Inflammatory macrophage (primary cell): ENCODE data around the gene KLF2.
A peak's percentile ranks its signal among the peaks of the same experiment; 100 is the strongest.

Experiments used
- DNase-seq, 2 donors: peaks; one replicate each; pipeline ENCODE4 v3.0.0-alpha.2; 2020 to 2022

The KLF2 gene

DNA sequence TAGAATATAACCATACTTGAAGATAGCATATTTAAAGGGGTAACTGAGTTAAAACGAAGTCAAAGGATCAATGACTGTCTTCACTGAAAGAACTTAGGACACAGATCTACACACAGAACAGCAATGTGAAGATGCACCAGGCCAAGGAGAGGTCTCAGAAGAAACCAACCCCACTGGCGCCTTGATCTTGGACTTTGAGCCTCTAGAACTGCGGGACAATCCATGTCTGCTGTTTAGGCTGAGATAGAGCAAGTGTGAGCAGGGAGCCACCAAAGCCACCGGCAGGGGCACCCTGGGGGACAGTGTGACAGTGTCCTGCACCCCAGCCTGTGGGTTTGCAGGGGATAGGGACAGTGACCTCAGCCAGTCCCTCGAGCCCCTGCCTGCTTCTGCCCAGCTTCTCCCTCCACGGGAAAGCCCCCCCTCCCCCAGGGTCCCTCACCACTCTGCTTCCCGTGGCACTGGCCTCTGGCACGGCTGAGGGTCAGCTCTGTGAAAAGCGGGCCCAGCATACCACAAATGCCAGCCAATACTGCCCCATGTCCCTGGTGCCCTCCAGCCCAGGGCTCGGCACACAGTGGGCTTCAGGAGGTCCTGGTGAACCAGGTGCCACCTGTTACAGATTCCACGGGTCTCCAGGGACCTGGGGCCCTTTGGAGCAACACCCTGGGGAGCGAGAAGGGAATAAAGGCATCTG, 40.8 kb downstream of the KLF2 start:
- DNase-seq = no peak

DNA sequence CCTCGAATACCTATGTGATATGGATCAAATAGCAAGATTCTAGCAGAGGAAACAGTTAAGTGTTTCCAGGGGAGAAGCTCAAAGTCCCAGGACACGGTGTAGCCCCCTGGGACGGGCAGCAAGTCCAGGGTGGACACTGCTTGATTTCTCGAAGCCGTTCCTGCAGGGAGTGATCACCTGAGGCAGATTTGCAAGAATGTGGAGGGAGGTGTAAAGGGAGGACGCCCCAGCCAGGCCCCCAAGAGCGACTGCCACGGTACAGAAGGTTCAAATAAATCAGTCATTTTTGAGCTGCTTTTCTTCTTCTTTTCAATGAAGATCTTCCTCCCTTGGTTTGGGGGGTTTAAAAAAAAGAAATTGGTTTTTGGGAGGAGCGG, 41.4 kb downstream of the KLF2 start:
- no peak for DNase-seq

DNA sequence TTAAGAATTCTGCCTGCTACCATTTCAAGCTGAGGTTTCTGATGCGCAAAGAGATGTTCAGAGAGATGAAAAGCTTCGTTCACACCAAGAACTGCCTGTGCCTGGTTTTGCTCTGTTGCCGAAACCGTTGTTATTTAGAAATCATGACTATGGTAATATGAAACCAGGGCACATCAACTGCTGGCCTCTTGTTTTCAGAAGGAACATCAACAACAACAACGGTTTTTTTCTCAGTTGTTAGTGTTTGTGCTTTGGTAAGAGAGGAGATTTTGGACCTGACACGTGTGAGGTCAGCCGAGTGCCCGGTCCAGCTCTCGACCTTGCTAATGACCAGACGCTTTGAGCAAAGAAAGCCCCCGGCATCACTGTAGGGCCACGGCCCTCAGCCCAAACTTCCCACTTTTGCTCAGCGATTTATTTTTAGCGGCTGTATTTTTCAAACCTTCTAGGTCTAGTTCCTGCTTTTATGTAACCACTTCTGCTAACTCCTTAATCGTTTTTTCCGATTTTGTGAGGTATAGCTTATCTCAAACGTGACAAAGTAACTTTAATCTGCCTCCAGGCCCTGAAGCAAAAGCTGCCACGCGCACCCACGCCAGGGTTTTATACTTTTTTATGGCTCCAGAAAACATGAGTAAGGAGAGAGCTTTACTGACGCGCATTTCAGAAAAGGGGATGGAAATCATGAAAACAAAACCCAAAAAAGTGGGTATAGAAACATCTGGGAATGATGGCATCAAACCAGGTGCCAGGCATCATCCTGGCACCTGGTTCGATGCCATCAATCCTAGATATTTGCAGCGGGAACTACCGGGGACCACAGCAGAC, 42.0 kb downstream of the KLF2 start:
- peak; percentile 72 to 80 for DNase-seq

DNA sequence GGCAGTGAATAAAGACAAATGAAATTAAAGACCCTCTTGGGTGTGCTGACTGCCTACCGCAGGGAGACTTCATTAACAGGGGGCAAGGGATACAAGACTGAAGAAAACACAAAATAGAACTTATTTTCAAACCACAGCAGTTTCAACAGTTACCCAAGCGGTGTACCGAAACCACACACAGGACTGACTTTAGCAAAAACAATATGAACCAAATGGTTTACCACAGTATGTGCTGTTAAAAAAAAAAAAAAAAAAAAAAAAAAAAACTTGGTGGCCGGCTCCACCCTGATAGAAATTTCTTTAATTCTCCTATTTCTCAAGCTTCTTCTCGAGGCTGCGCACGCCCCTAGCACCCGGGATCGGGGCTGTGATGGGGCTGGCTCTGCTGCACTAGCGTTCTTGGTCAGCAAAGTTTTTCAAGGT, 42.6 kb downstream of the KLF2 start:
- peak in 1 of 2 donors; percentile 59 for DNase-seq

DNA sequence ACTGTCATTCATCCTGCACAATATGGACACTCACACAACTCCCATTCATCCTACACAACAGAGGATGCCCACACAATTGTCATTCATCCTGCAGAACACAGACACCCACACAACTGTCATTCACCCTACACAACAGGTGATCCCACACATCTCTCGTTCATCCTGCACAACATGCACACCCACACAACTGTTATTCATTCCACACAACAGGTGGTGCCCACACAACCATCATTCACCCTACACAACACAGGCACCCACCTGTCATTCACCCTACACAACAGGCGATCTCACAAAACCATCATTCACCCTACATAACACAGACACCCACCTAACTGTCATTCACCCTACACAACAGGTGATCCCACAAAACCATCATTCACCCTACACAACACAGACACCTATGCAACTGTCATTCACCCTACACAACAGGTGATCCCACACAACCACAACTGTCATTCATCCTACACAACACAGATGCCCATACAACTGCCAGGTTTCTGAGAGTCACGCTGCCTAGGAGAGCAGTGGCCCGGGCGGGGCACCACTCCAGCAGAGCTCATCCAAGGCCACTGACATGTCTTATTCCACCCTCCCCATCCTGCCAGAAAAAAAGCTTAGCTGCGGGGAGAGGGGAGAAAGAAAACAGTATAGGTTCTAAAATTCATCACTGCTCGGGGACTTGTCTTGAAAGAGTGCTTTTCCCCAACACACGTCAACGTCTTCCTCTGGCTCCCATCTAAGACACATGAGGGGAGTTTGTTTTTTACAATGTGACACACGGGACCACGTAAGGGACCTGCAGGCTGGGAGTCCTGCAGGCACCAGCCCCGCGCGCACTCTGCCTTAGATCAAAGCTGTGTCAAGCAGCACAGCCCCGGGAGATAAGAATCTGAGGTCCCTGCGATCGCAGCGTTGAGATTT, 44.0 kb downstream of the KLF2 start:
- DNase-seq = no peak

DNA sequence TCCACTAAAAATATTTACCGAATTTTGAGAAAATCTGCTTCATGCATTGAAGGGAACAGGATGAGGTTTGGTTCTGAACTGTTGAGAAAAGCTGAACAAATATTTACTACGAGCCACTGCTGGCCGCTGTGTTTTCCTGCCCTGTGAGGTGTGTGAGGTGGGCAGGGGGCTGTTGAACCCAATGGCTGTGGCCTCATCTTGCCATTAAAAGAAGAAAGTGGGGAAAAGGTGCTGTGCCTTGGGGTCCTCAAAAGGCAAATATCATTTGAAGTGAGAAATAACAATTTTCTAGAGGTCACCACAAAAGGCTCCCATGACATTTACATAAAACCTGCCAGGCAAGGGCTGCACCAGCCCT, 44.7 kb downstream of the KLF2 start:
- no peak for DNase-seq

DNA sequence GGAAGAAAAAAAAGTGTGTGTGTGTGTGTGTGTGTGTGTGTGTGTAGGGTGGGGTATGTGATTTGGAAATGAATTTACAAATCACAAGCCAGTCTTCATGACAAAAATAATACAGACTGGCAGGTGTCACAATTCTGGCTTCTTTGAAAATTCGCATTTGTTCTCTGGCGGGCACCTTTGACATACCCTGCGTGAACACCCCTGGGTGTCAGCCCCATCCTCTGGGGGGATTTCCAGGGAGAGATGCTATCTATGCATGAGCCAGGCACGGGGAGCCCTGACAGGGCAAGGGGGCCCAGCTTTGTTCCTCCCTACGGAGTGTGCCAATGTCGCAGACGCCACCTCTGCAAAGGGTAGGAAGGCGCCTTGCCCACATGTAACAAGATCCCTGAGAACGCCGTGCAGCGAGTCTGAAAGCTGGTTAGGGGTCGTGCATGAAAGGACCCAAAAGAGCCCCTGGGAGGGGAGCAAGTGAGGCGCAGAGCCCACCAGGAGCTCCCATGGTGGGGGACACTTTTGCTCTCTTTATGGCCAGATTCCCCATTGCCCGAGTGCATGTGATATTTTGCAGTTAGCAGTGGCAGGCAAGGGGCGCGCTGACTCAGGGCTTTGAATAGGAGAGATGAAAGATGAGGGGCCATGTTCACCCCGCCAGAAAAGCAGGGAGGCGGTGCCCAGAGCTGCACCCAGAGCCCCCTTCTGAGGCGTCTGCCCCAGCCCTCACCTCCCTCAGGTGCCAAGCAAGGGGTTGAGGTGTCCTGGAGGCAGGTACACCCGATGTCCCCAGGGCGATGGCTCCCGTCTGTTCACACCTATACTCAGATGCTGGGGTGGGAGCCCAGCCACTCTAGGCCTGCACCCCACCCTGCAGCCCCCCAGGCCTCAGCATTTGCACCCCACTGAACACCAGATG, 45.3 kb downstream of the KLF2 start:
- DNase-seq = no peak

DNA sequence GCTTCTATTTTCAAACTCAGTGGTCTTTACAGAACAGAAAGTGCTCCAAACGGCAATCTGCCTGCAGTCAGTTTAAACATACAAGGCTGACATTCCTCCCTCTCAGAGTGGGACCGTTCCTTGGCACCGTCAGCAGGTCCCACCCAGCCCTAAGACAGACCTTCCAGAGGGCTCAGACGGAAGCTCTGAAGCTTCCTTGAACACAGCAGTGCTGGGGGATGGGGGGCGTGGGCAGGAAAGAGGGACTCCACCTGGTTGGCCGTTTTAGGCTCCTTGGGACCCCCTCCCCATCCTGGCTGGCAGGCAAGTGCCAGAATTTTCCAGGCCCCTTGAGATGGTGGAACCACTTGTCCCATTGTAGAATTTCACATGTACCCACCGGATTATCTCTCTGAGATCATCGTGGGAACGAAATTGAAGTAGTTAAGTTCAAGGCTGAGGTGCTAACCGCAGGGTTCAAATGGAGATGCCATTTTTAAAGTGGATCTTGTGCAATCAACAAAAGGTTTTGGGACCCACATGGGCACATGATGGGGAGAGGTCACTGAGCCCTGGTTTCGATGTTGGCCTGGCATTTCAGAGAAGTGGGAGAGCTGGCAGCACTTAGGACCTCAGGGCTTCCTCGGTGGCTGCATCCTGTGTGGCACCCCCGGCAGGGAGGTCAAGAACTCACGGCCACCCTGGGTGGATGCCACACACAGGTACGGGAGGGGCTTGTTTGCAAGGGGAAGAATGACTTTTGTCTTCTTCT, 46.2 kb downstream of the KLF2 start:
- no peak for DNase-seq

DNA sequence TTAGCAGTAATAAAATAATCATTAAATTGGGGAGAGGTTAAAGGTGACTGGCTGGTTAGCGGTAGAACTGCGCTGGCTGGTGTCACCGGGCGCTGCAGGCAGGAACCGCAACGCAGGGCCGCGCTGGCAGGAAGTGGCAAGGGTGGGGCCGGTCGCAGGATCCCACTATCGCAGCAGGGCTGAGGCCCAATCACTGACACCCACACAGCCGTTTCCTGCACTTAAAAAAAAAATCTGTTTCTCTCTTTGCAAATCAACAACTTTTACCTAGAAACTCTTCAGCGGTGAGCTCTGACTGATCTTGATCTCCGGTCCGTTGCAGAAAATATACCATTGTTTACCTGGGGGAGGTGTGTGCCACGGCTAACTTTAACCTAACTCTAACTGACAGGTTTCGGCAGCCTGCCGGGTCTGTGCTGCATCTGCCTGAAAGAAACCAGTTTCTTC, 46.9 kb downstream of the KLF2 start:
- peak; percentile 72 to 76 for DNase-seq

DNA sequence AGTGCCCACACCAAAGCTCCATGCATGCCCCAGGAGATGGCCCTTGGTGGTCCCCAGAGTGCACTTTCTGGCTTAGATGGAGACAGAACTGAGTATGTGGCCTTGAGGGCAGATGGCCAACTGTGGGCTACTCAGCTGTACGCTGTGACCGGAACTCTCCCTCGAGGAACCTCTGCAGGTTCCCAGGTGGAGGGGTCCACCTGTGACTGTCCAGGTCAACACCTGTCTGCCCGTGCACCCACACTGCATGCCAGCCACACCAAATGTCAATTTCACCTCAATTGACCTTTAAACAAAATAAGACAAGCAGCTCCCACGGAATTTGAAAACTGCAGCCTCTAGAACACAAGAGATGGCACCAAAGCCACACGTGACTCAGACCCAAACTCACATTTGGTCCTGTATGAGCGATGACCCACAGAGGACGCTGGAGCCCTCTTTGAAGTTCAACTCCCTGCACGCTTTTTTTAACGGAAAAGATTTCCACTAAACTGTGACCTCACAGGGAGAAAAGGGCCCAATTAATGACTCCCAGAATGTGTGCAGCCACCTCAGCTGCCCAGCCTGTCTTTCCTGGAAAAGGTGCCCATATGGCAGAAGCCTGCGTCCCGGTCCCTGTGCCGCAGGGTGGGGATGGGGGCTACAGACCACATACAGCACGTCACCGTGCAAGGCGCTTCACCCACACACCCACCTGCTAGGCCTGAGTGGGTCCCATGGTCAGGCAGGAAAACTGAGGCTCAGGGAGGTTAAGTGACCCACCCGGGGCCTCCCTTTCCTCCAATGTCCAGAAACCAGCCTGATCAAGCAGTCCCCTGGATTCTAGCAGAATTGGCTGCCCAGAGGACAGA, 47.7 kb downstream of the KLF2 start:
- DNase-seq = no peak

DNA sequence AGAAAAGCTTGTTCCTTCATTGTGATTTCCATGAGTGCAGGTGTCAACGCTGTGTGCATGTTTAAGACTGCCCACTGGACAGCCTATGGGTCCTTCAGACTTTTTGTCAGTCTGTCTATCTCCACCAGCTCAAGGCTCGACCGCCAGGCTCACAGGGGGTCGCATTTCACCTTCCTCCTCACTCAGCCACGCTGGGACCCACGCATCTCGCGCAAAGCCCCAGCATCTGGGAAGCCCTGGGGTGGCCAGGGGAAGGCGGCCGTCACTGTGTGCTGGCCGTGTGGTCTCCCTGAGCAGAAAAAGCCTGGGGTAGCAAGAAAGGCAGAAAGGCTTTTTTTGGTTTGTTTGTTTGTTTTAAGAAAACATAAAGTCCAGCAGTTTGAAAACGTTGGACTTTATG, 48.5 kb downstream of the KLF2 start:
- DNase-seq = no peak

DNA sequence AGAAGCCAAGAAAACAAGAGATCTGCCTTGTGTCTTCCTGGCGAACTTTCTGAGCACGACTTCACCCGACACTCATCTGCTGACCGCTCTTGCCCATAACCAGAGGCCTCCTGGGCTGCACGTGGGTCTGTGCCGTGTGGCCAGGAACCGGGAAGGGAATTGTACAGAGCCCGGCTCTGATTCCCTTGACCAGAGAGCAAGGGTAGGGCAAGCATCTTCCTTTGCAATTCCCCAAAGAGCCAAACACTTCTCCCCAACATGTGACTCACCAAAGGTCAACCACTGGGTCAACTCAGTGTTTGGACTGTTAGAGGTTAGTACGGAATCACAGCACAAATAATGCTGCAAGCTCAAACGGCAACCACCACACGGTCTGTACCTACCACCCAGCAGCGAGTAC, 48.9 kb downstream of the KLF2 start:
- peak in 1 of 2 donors; percentile 12 for DNase-seq

DNA sequence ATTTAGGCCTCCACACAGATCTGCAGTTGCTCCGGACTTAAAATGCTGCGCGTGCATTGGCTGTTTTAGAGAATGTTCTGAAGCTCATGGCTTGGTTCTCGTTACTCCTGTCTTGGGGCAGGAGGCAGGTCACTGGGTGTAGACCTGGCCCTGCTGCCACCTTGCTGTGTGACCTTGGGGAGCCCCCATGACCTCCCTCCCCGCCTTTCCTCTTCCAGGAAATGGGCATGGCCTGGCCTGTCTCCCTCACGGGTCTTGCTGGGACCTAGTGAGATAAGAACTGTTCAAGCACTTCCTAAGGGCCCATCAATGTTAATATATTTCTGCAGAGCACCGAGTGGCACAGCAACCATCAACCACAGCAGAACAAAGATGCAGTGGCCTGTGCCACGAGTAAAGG, 49.4 kb downstream of the KLF2 start:
- DNase-seq = no peak

DNA sequence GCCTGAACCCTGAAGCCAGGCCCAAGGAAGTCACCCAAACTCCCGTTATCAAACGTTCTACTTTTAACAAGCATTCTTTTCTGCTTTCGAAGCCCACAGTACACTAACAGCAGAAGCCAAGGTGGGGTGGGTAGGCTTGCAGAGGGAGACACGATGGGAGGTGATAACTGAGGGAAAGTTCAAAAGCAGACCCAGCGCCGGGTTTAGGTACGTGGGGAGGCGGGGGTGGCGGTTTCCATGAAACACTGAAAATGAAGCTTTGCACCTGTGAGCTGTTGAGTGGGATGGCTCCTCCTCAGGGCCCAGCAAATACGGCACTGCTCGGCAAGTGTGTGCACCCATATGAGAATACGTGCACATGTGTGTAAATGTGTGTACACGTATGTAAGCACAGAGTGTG, 49.8 kb downstream of the KLF2 start:
- no peak for DNase-seq

DNA sequence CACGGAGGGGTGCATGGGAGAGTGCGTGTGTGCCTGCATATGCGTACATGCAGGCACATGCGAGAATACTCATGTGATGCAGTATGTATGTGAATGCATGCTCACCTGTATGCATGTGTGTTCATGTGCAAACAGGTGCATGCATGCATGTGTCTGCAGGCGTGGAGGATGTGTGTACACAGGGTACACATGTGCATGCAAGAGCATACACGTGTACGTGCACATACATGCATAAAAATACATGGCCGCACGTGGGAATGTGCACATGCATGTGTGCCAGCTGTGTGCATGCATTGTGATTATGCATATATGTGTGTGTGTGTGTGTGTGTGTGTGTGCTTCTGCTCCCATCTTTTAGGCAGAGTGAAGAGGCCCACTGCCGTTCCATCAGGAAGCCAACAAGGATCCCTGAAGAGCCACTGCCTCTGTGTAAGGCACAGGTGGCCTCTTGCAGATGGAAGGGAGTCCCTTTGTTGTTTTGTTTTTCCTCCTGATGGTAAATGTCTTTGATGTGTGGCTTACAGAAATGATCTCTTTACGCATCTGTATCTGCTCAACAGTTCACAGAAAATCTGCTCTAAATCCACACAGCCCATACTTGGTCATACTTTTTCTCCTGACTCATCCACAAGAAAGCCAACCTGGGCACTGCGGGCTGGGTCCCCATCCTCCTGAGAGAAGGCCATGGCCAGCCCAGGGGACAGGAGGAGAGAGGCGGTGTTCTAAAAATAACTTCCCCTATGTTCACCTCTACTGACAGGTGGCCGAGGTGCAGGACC, 50.7 kb downstream of the KLF2 start:
- no peak for DNase-seq

DNA sequence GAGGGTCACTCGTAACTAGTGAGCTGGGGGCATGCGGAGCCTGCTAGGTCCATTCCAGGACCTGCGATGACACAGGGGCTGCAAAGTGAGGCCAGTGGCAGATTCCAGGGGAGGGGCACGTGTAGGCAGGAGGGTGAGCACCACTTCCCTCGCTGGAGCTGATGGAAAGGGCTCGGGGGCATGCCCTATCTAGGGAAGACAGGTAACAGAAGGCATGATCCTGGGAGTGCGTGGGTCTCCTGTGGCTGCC, 51.2 kb downstream of the KLF2 start:
- no peak for DNase-seq

DNA sequence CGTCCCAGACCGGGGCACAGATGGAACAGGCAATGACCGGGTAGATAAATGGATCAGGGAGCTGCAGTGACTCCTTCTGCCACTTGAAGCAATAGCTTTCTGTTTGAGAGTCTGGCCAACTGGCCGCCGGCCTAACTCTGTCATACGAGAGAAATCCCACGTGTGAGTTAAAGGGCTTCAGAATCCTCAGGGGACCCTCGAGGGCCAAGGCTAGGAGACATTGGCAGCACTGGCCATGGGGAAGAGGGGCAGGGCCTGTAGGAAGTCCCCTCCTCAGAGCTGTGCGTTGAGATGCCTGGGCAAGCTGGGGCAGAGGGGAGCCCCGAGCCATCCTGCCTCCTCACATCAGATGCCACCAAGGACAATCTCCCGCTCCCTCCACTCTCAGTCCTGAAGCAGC, 51.6 kb downstream of the KLF2 start:
- no peak for DNase-seq

DNA sequence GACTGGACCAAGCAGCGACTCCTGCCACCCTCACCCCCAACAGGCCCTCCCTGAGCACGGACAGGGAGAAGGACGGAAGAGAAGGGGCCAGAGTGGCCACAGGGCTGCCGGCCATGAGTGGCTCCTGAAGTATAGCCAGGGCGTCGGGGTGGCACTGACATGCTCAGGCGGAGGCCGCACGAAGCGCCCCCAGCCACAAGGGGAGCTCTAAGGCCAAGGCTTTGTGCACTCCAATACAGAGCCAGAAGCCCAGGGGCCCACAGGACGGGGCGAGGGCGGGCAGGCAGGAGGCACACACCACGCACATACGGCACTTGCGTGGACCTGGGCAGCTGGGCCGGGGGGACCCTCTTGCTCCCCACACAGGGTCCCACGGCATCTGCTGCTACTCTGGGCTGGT, 52.0 kb downstream of the KLF2 start:
- DNase-seq = peak in 1 of 2 donors; percentile 16

DNA sequence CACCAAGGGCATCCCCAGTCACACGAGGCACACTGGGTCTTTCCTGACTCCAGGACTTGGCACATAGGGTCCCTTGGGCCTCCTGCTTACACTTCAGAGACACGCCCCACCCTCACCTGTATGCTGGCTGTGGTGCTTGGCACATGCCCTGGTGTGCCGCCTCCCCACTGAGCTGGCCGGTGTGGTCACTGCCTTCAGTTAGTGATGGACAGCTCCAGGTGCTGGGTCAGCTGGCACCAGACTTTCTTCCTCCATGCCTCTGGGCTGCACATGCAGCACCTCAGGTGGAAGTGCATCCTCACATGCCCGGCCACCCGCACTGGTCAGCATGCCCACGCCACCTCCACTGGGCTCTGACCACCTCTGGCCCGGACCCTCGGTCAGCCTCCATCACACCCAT, 52.9 kb downstream of the KLF2 start:
- DNase-seq = no peak
